GM23248 (cell line): Measurements from ENCODE around the gene UQCRC1. TPM values are rescaled to one million over a fixed set of nuclear protein-coding genes. Genes with fewer than 3 reads are reported as not detected.

Experiments used
- DNase-seq: peaks from one replicate; pipeline ENCODE4 v3.0.0-alpha.2; 2015
- H2AFZ ChIP-seq: fragments of 200-600 bp; sonication (generic); 2 replicates; pipeline ENCODE4 v1.6.1; 2016; ENCODE audit warnings: antibody characterized with exemption
- H3F3A ChIP-seq: fragments of 200-600 bp; sonication (generic); 2 replicates; pipeline ENCODE4 v1.6.1; 2016; ENCODE audit warnings: mild to moderate bottlenecking, antibody characterized with exemption, mixed run types; ENCODE audit not compliant: insufficient read depth
- H3K27ac ChIP-seq: fragments of 200-600 bp; sonication (generic); 2 replicates; pipeline ENCODE4 v1.5.1; 2016; ENCODE audit warnings: mild to moderate bottlenecking
- H3K27me3 ChIP-seq: fragments of 200-600 bp; sonication (generic); replicated peaks from 2 replicates; pipeline ENCODE4 v1.6.1; 2016; ENCODE audit warnings: mild to moderate bottlenecking; ENCODE audit not compliant: insufficient read depth
- H3K36me3 ChIP-seq: fragments of 200-600 bp; sonication (generic); 2 replicates; pipeline ENCODE4 v1.6.1; 2016; ENCODE audit warnings: low read depth, mild to moderate bottlenecking
- H3K4me1 ChIP-seq: fragments of 200-600 bp; sonication (generic); 2 replicates; pipeline ENCODE4 v1.6.1; 2016; ENCODE audit warnings: mild to moderate bottlenecking; ENCODE audit not compliant: insufficient read depth
- H3K4me2 ChIP-seq: fragments of 200-600 bp; sonication (generic); one replicate; pipeline ENCODE4 v1.6.1; 2016; ENCODE audit warnings: mild to moderate bottlenecking; ENCODE audit not compliant: unreplicated experiment
- H3K4me3 ChIP-seq: fragments of 200-600 bp; sonication (generic); 2 replicates; pipeline ENCODE4 v1.5.1; 2016; ENCODE audit warnings: mild to moderate bottlenecking
- H3K79me2 ChIP-seq: fragments of 200-600 bp; sonication (generic); 2 replicates; pipeline ENCODE4 v1.6.1; 2016; ENCODE audit warnings: mild to moderate bottlenecking; ENCODE audit not compliant: insufficient read depth
- H3K9ac ChIP-seq: fragments of 200-600 bp; sonication (generic); 2 replicates; pipeline ENCODE4 v1.6.1; 2016; ENCODE audit warnings: mild to moderate bottlenecking
- H3K9me2 ChIP-seq: fragments of 200-600 bp; sonication (generic); 2 replicates; pipeline ENCODE4 v1.6.1; 2016; ENCODE audit warnings: mixed run types, mild to moderate bottlenecking, moderate library complexity; ENCODE audit not compliant: insufficient read depth
- H3K9me3 ChIP-seq: fragments of 200-600 bp; sonication (generic); one replicate; pipeline ENCODE4 v1.6.1; 2017; ENCODE audit warnings: low read depth
- H4K20me1 ChIP-seq: fragments of 200-600 bp; sonication (generic); 2 replicates; pipeline ENCODE4 v1.6.0; 2016; ENCODE audit not compliant: insufficient read depth
- EZH2 ChIP-seq: fragments of 200-600 bp; sonication (generic); IDR thresholded peaks from 2 replicates; pipeline ENCODE4 v1.6.1; 2018; ENCODE audit warnings: antibody characterized with exemption, mild to moderate bottlenecking; ENCODE audit not compliant: insufficient read depth, poor library complexity, severe bottlenecking
- EZH2phosphoT487 ChIP-seq: fragments of 200-600 bp; sonication (generic); IDR thresholded peaks from 2 replicates; pipeline ENCODE4 v1.6.1; 2018; ENCODE audit warnings: antibody characterized with exemption, moderate library complexity, mild to moderate bottlenecking, low read depth; ENCODE audit not compliant: insufficient read depth
- WGBS, 2 experiments: methylation state at CpG; one replicate each; pipeline ENCODE4 v1.1.6; 2015 to 2017; ENCODE audit warnings: low lambda C conversion rate in 2 of 2, low coverage in 1 of 2; ENCODE audit errors: missing lambda C conversion rate in 2 of 2; 5-methylcytosine and 5-hydroxymethylcytosine counted together
- in situ Hi-C: fragments of 300-500 bp; cut with MboI; formaldehyde crosslinking; loops from 2 replicates; pipeline ENCODE4 v1.15.0; 2020
- polyA plus RNA-seq: library from polyadenylated mRNA; unstranded; fragments of >200 nt; fragmentation: Nextera tagmentation; extraction: Ambion mirVana; gene quantifications from 2 replicates; pipeline ENCODE4 v1.2.1, GENCODE V29; 2016
- total RNA-seq: library from RNA; depleted of rRNA; stranded (reverse); fragments of >200 nt; shearing (Covaris generic); gene quantifications from 2 replicates; pipeline ENCODE4 v1.2.3, GENCODE V29; 2014

The UQCRC1 gene
- total and polyA plus RNA-seq, 2 experiments from 2014 or later = 252 to 285 TPM

DNA sequence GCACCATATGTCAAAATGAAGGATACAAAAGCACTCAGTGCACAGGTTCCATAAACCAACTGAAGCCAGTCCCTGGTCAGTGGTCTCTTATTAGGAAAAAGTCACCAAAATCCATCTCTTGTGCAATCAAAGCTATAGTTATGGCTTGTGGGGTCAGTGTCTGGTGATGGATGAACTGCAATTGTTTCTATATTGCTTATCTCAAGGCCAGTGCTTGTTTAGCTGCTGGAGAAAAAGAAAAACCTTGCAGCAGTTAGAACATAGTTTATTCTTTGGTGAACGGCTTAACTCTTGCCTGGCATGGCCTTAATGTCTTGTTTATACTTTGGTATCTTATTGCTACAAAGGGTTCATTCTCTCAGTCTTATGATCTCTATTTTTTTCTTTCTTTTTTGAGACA, 2.9 kb upstream of the UQCRC1 start:
- DNase-seq = no peak
- H3K9me3 ChIP-seq = no peaks in the 10 kb centered on the region
- H3K9ac ChIP-seq = no peak overlapping the region
- in situ Hi-C loops = no loop called here
- H3F3A ChIP-seq = peaks cover 6% of the 10 kb centered on the region
- WGBS, 2 experiments = 58 to 68% methylated on average over 1 of the region's 1 CpG
- no peaks in the 10 kb centered on the region for H3K27me3 ChIP-seq
- TF ChIP-seq EZH2phosphoT487 (no peak), EZH2 (no peak)
- peaks cover 21% of the 10 kb centered on the region for H3K79me2 ChIP-seq
- H3K9me2 ChIP-seq = no peaks in the 10 kb centered on the region
- no peaks in the 10 kb centered on the region for H4K20me1 ChIP-seq
- H3K27ac ChIP-seq = no peak overlapping the region
- H3K4me1 ChIP-seq = peaks cover 21% of the 10 kb centered on the region
- no peaks in the 10 kb centered on the region for H3K36me3 ChIP-seq
- no peak overlapping the region for H2AFZ ChIP-seq
- H3K4me3 ChIP-seq = no peak overlapping the region
- no peak overlapping the region for H3K4me2 ChIP-seq

DNA sequence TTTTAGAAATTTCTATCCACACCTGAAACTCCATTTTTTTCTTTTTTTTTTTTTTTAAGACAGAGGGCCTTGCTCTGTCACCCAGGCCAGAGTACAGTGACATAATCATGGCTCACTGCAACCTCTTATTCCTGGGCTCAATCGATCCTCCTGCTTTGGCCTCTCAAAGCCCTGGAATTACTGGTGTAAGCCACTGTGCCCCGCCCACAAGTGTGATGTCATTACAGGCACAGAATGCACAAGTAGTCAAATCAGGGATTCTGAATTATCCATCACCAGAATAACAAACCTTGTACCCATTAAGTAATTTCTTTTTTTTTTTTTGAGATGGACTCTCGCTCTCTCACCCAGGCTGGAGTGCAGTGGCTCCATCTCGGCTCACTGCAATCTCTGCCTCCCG, 1.9 kb downstream of the UQCRC1 start:
- Histone ChIP-seq H3F3A (peaks cover 4% of the 10 kb centered on the region; the same call in 1 of the 2 replicates), H3K79me2 (peaks cover 41% of the 10 kb centered on the region), H3K27ac (no peak overlapping the region), H3K9ac (no peak overlapping the region), H4K20me1 (no peaks in the 10 kb centered on the region), H3K4me3 (no peak overlapping the region), H2AFZ (no peak overlapping the region), H3K27me3 (no peaks in the 10 kb centered on the region), H3K9me2 (no peaks in the 10 kb centered on the region), H3K36me3 (peaks cover 15% of the 10 kb centered on the region; the same call in 1 of the 2 replicates), H3K4me2 (no peak overlapping the region), H3K9me3 (no peaks in the 10 kb centered on the region), H3K4me1 (peaks cover 7% of the 10 kb centered on the region)
- in situ Hi-C loops = no loop called here
- TF ChIP-seq EZH2phosphoT487 = no peak
- TF ChIP-seq EZH2 = no peak
- WGBS, 2 experiments = 93 to 98% methylated on average over 5 of the region's 5 CpGs
- peak; percentile 52 for DNase-seq

DNA sequence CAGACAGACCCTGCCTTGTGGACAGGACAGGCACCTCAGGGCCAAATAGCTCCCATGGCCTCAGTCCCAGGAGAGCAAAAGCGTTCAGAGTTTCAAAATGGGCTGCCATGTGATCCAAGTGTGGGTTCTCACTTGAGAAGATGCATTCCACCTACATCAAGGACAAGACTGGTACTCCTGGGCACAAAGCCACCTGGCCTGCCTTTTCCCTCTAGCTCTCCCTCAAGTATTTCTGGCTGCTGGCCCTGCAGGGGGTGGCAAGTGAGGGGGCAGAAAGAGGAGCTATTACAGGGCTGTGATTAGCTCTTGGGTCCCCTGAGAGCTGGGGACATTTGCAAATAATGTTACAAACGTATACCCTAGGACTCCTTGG, 7.8 kb downstream of the UQCRC1 start:
- H3K4me1 ChIP-seq = peaks cover 28% of the 10 kb centered on the region
- TF ChIP-seq EZH2phosphoT487 (no peak), EZH2 (no peak)
- WGBS, 2 experiments = 81 to 84% methylated on average over 2 of the region's 2 CpGs
- no peaks in the 10 kb centered on the region for H3K9me3 ChIP-seq
- no peaks in the 10 kb centered on the region for H4K20me1 ChIP-seq
- peaks cover 30% of the 10 kb centered on the region; the same call in 1 of the 2 replicates for H3K36me3 ChIP-seq
- H3K9ac ChIP-seq = no peak overlapping the region
- no peak overlapping the region for H3K27ac ChIP-seq
- H3K79me2 ChIP-seq = peaks cover 14% of the 10 kb centered on the region
- H3K4me2 ChIP-seq = no peak overlapping the region
- H2AFZ ChIP-seq = no peak overlapping the region
- no peak overlapping the region for H3K4me3 ChIP-seq
- peaks cover 45% of the 10 kb centered on the region for H3F3A ChIP-seq
- in situ Hi-C loops = no loop called here
- H3K27me3 ChIP-seq = no peaks in the 10 kb centered on the region
- H3K9me2 ChIP-seq = no peaks in the 10 kb centered on the region
- DNase-seq = no peak

DNA sequence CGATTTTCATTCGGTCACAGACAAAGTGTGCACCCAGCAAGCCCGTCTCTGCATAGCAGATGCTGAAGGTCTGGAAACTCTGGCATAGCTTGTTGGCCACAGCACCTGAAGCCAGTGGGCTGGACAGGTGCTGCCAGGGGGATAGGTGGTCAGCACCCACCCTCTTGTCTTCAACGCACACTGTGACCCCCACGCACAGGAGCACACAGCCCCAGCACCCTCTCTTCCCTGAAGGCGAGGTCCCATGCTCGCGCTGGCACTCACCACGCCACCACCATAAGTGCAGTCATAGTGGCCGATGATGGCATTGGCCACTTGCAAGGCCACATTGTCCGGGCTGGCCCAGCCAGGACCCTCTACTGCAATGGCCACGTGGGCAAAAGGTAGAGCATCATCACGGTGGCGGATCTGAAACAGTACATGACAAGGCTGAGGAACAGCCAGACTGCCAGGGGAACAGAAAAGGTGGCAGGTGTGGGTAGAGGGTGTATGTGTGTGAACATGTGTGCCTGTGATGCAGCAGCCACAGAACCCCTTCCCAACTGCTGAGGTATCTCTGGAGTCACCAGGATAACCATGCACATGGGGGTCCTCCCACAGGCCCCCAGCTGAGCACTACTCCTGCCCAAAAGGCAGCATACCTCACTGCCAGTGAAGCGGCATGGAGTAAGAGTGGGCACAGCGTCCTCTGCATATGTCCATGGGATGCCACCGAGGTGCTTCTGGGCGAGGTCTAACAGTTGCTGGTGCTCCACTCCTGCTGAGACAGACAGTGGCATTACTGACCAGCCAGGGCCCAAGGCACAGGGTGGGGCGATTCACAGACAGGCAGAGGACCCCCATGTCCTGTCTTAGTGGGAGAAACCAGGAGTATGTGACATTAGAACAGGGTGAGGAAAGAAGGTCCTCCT, 8.5 kb downstream of the UQCRC1 start:
- no peak for DNase-seq
- in situ Hi-C loops = no loop called here
- 93% methylated on average over 19 of the region's 19 CpGs for WGBS, 2 experiments
- Histone ChIP-seq H3F3A (peaks cover 45% of the 10 kb centered on the region), H3K4me3 (no peak overlapping the region), H4K20me1 (no peaks in the 10 kb centered on the region), H3K27me3 (no peaks in the 10 kb centered on the region), H3K27ac (no peak overlapping the region), H3K9me2 (no peaks in the 10 kb centered on the region), H3K4me1 (peaks cover 34% of the 10 kb centered on the region), H3K4me2 (no peak overlapping the region), H3K9ac (no peak overlapping the region), H3K79me2 (peaks cover 8% of the 10 kb centered on the region), H3K36me3 (peaks cover 27% of the 10 kb centered on the region; the same call in 1 of the 2 replicates), H2AFZ (no peak overlapping the region), H3K9me3 (no peaks in the 10 kb centered on the region)
- TF ChIP-seq EZH2phosphoT487 (no peak), EZH2 (no peak)
